AG08395 (cell line): ENCODE results near the gene FYTTD1.

Experiments used
- DNase-seq: peaks from one replicate; pipeline ENCODE4 v3.0.0; 2012; ENCODE audit warnings: mixed read lengths, low spot score

Gene FYTTD1

GRCh38 chr3:197833930-197834715 is 84.4 kb downstream of the FYTTD1 start:
- DNase-seq, result no peak

GRCh38 chr3:197835509-197835908 is 85.8 kb downstream of the FYTTD1 start:
- DNase-seq, result no peak

DNA sequence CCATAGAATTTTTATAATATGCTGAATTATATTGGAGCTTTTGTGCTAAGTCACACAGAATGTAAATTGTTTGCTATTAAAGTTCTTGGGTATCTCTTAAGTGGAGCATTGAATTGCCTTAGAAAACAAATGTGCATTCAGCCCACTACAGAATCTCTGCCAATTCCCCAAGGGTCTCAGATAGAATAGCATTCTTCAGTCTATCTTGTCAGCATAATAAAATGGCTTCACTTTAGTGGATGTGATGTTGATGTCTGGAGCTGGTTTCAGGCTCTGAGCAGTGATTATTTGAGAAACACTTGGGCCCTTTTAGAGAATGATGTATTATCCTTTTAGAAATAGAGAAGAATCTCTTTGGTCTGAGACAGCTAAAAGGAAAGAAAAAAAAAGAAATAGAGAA is 86.6 kb downstream of the FYTTD1 start:
- DNase-seq, result no peak
